HepG2 (cell line): ENCODE measurements around the gene ALDOA. TPM values are rescaled to one million over a fixed set of nuclear protein-coding genes. Genes with fewer than 3 reads are reported as not detected.

ENCODE experiments used
- ATAC-seq: fragments of 200-7000 bp; cut with Tn5 transposase; 3 replicates; pipeline ENCODE4 v1.9.1; 2020; ENCODE audit warnings: mild to moderate bottlenecking, moderate library complexity
- BruUV-seq: library from RNA; stranded (reverse); fragments of 400-500 nt; replicated peaks from 2 replicates; lab custom pipeline; 2021; lab: Mats Ljungman, UMichigan
- CTCF ChIA-PET: fragments of 300-600 bp; formaldehyde crosslinking; extraction: SDS; loops from one replicate; lab custom pipeline; 2021; ENCODE audit warnings: low total read pairs, inconsistent platforms, low intra/inter-chr PET ratio; lab: Yijun Ruan, JAX
- POLR2A ChIA-PET: fragments of 350-600 bp; sonication (Branson Sonifier 250); formaldehyde crosslinking; loops from one replicate; lab custom pipeline; 2020; ENCODE audit warnings: antibody characterized with exemption, inconsistent platforms; lab: Yijun Ruan, JAX
- DNase-seq: peaks from one replicate; pipeline ENCODE4 v3.0.0-alpha.2; 2015; ENCODE audit warnings: low spot score
- FAIRE-seq: peaks from 3 replicates; lab custom pipeline; 2011; peaks lifted over from hg19 to GRCh38; lab: Jason Lieb, UNC
- H2AFZ ChIP-seq: one replicate; pipeline ENCODE4 v1.6.1; 2011; ENCODE audit warnings: low read length, inconsistent platforms
- H3K27ac ChIP-seq: fragments of 300-600 bp; 3 replicates; pipeline ENCODE4 v1.8.0; 2011; ENCODE audit warnings: mixed run types, mild to moderate bottlenecking, mixed read lengths, low read length, inconsistent platforms; ENCODE audit not compliant: insufficient read depth; ENCODE audit errors: extremely low read length
- H3K27me3 ChIP-seq, 2 experiments: fragments of 200-600 bp in 1 of 2; 2 replicates in 1 of 2; 3 replicates in 1 of 2; pipeline versions ENCODE4 v1.6.0 to v1.8.0; 2011; ENCODE audit warnings: low read length in 2 of 2, mild to moderate bottlenecking in 2 of 2, moderate library complexity in 2 of 2, inconsistent platforms in 1 of 2; ENCODE audit not compliant: insufficient read depth in 2 of 2, control insufficient read depth in 1 of 2
- H3K36me3 ChIP-seq, 2 experiments: fragments of 200-600 bp in 1 of 2; replicated peaks in 1 of 2; 2 replicates in 1 of 2; 3 replicates in 1 of 2; pipeline versions ENCODE4 v1.5.1 to v1.8.0; 2011; ENCODE audit warnings: low read length in 2 of 2, inconsistent platforms in 1 of 2; ENCODE audit not compliant: insufficient read depth in 2 of 2, control insufficient read depth in 1 of 2
- H3K4me1 ChIP-seq: 2 replicates; pipeline ENCODE4 v1.5.1; 2012; ENCODE audit warnings: low read length, inconsistent platforms; ENCODE audit not compliant: insufficient read depth
- H3K4me2 ChIP-seq: 2 replicates; pipeline ENCODE4 v1.6.0; 2011; ENCODE audit warnings: low read depth, low read length, inconsistent platforms
- H3K4me3 ChIP-seq, 3 experiments: fragments of 200-600 bp in 1 of 3; sonication (generic), shearing (Covaris generic) in 1 of 3; replicated peaks in 1 of 3; 2 replicates each; pipeline ENCODE4 v1.5.1; 2011 to 2016; ENCODE audit warnings: low read length in 3 of 3, inconsistent platforms in 2 of 3, low read depth in 2 of 3, mild to moderate bottlenecking in 2 of 3, control low read depth in 1 of 3, mixed read lengths in 1 of 3; ENCODE audit not compliant: insufficient read depth in 1 of 3
- H3K79me2 ChIP-seq: one replicate; pipeline ENCODE4 v1.6.1; 2011; ENCODE audit warnings: low read length, inconsistent platforms; ENCODE audit not compliant: insufficient read depth
- H3K9ac ChIP-seq: 2 replicates; pipeline ENCODE4 v1.6.0; 2011; ENCODE audit warnings: mild to moderate bottlenecking, low read depth, low read length, inconsistent platforms; ENCODE audit not compliant: insufficient read depth
- H3K9me3 ChIP-seq: 2 replicates; pipeline ENCODE4 v1.5.1; 2012; ENCODE audit warnings: mild to moderate bottlenecking, low read length
- H4K20me1 ChIP-seq: 2 replicates; pipeline ENCODE4 v1.6.0; 2011; ENCODE audit warnings: inconsistent platforms, mild to moderate bottlenecking, low read length, moderate library complexity; ENCODE audit not compliant: insufficient read depth
- HOXA5 ChIP-seq: sonication (generic); formaldehyde crosslinking; IDR thresholded peaks from 2 replicates; pipeline ENCODE4 v1.4.0; 2020; ENCODE audit warnings: missing genetic modification reagents
- KIAA2018 ChIP-seq: sonication (generic); formaldehyde crosslinking; IDR thresholded peaks from 2 replicates; pipeline ENCODE4 v1.5.0; 2020; ENCODE audit warnings: mild to moderate bottlenecking, missing genetic modification reagents, borderline replicate concordance
- TP53 ChIP-seq: sonication (generic); formaldehyde crosslinking; conservative IDR thresholded peaks from 2 replicates; pipeline ENCODE4 v1.4.0; 2020; ENCODE audit warnings: missing genetic modification reagents
- ZKSCAN1 ChIP-seq: fragments of 150-350 bp; IDR thresholded peaks from 2 replicates; pipeline ENCODE4 v1.6.1; 2014; ENCODE audit warnings: low read length
- ZNF574 ChIP-seq: sonication (generic); formaldehyde crosslinking; IDR thresholded peaks from 2 replicates; pipeline ENCODE4 v1.4.0; 2020; ENCODE audit warnings: missing genetic modification reagents
- ZNF776 ChIP-seq: sonication (generic); formaldehyde crosslinking; IDR thresholded peaks from 2 replicates; pipeline ENCODE4 v1.4.0; 2020; ENCODE audit warnings: mild to moderate bottlenecking, missing genetic modification reagents
- WGBS: methylation state at CpG from one replicate; pipeline ENCODE4 v1.1.6; 2017; ENCODE audit warnings: low lambda C conversion rate; 5-methylcytosine and 5-hydroxymethylcytosine counted together
- in situ Hi-C: cut with HindIII; loops from 2 replicates; pipeline ENCODE4 v1.10.0; 2017; ENCODE audit warnings: low pct_unique_long_range_greater_than_20kb; ENCODE audit not compliant: extremely low pct_ligation_motif_present
- intact Hi-C: fragments of 100-400 bp; cut with micrococcal nuclease; formaldehyde crosslinking; loops from one replicate; pipeline ENCODE4 v1.10.0; 2022; ENCODE audit not compliant: unreplicated experiment
- polyA plus RNA-seq, 8 experiments: library from polyadenylated mRNA; depleted of rRNA in 3 of 8; stranded (reverse) in 7 of 8; unstranded in 1 of 8; fragments of >200 nt; fragmentation: Illumina TruSeq in 4 of 8; extraction: Trizol in 4 of 8; gene quantifications; 2 replicates each; pipeline versions ENCODE4 v1.2.1 to v1.2.3, GENCODE V29; 2011 to 2016; ENCODE audit warnings: low read depth in 4 of 8, missing spikeins in 1 of 8, mixed read lengths in 1 of 8; ENCODE audit not compliant: insufficient read depth in 1 of 8
- total RNA-seq, 5 experiments: library from RNA; depleted of rRNA; stranded (reverse); fragments of >200 nt; fragmentation: Illumina TruSeq; extraction: Trizol; gene quantifications; 2 replicates each; pipeline ENCODE4 v1.2.3, GENCODE V29; 2016; ENCODE audit warnings: low read depth in 1 of 5
- TF ChIP-seq, protein P1 (sequence below): IDR thresholded peaks from 2 replicates; pipeline ENCODE4 v1.6.1; 2018; ENCODE audit warnings: missing genetic modification reagents, mild to moderate bottlenecking, missing compliant biosample characterization
- TF ChIP-seq, protein P2 (sequence below): sonication (generic); formaldehyde crosslinking; IDR thresholded peaks from 2 replicates; pipeline ENCODE4 v1.8.0; 2022; ENCODE audit warnings: missing genetic modification reagents, mild to moderate bottlenecking, moderate library complexity, borderline replicate concordance
- TF ChIP-seq, protein P3 (sequence below): sonication (generic); formaldehyde crosslinking; IDR thresholded peaks from 2 replicates; pipeline ENCODE4 v1.4.0; 2020; ENCODE audit warnings: mild to moderate bottlenecking, missing genetic modification reagents

Gene ALDOA
- total and polyA plus RNA-seq, 2 of the 13 experiments (the other 11 are each of a cell fraction or from before 2014, with no cell fraction given), result 925 to 1,884 TPM

DNA sequence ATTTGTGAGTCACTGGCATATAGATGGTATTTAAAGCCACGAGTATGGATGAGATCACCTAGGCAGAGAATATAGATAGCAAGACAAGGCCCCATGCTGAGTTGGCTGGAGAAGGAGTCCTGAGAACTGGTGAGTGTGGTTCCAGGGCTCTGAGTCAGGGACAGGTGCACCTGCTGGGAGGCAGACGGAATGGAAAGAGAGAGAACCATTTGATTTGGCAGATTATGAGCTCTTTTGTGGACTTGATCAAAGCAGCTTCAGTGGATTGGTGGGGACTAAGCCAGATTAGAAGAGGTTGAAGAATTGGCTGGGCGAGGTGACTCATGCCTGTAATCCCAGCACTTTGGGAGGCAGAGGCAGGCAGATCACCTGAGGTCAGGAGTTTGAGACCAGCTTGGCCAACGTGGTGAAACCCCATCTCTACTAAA is 46.8 kb upstream of the ALDOA start:
- Histone ChIP-seq H3K79me2 (no peaks in the 10 kb centered on the region), H3K9me3 (no peaks in the 10 kb centered on the region), H3K36me3 (no peaks in the 10 kb centered on the region), H3K4me3 (no peak overlapping the region), H3K4me2 (no peak overlapping the region), H3K4me1 (peaks cover 22% of the 10 kb centered on the region), H4K20me1 (no peaks in the 10 kb centered on the region), H3K27ac (no peak overlapping the region), H3K9ac (no peak overlapping the region), H3K27me3 (peaks cover 6 to 27% of the 10 kb centered on the region in 2 experiments), H2AFZ (no peak overlapping the region)
- CTCF ChIA-PET, result no interaction called here
- POLR2A ChIA-PET, result no interaction called here
- DNase-seq, result no peak
- in situ Hi-C loops, result no loop called here
- FAIRE-seq, result no peak
- 27% methylated on average over 4 of the region's 4 CpGs for WGBS
- no TSS peak for BruUV-seq
- no peak for ATAC-seq
- intact Hi-C loops, result no loop called here
- no peak for TF ChIP-seq ZKSCAN1
- TF ChIP-seq ZNF574 (CRISPR knock-in tag), result no peak
- TF ChIP-seq TP53 (CRISPR knock-in tag), result no peak
- TF ChIP-seq ZNF776 (CRISPR knock-in tag), result no peak
- TF ChIP-seq, protein P1, sequence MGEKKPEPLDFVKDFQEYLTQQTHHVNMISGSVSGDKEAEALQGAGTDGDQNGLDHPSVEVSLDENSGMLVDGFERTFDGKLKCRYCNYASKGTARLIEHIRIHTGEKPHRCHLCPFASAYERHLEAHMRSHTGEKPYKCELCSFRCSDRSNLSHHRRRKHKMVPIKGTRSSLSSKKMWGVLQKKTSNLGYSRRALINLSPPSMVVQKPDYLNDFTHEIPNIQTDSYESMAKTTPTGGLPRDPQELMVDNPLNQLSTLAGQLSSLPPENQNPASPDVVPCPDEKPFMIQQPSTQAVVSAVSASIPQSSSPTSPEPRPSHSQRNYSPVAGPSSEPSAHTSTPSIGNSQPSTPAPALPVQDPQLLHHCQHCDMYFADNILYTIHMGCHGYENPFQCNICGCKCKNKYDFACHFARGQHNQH (CRISPR knock-in tag), result no peak
- TF ChIP-seq, protein P2, sequence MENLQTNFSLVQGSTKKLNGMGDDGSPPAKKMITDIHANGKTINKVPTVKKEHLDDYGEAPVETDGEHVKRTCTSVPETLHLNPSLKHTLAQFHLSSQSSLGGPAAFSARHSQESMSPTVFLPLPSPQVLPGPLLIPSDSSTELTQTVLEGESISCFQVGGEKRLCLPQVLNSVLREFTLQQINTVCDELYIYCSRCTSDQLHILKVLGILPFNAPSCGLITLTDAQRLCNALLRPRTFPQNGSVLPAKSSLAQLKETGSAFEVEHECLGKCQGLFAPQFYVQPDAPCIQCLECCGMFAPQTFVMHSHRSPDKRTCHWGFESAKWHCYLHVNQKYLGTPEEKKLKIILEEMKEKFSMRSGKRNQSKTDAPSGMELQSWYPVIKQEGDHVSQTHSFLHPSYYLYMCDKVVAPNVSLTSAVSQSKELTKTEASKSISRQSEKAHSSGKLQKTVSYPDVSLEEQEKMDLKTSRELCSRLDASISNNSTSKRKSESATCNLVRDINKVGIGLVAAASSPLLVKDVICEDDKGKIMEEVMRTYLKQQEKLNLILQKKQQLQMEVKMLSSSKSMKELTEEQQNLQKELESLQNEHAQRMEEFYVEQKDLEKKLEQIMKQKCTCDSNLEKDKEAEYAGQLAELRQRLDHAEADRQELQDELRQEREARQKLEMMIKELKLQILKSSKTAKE (CRISPR knock-in tag), result no peak
- no peak for TF ChIP-seq HOXA5 (CRISPR knock-in tag)
- no peak for TF ChIP-seq KIAA2018
- TF ChIP-seq, protein P3, sequence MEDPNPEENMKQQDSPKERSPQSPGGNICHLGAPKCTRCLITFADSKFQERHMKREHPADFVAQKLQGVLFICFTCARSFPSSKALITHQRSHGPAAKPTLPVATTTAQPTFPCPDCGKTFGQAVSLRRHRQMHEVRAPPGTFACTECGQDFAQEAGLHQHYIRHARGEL (CRISPR knock-in tag), result no peak
